ENCODE measurements around the gene ZBTB40.

DNA sequence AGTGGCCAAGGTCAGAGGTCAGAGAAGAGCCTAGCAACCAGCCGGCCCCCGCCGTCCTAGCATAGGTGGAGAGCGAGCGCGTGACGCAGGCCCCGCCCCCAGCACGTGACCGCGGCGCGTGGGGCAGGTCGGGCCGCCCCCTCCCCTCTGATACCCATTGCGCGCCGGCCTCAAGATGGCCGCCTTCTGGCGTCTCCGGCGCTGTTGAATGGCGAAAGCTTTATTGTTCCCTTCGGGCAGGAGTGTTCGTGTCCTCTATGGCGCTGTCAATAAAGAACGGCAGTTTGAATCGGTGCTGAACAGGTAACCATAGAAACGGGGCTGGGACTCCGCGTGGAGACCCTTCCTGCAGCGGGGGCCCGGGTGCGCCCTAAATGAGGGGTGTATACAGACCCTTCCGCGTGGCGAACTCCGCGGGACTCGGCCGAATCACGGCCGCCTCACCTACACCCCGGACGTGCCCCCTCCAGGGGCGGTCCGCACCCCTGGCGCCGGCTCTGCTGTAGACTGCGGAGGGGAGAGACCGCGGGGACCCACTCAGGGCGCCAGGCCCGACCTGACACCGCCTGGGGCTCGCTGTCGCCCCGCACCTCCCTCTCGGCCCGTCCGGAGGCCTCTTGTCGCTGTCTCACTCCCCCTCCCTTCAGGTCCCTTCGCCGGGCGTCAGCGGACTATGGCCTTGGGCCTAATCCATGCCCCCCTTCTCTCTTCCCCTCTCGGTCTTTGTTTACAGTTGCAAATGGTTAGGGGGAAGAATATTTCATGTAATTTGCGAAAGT is at the start of gene ZBTB40:
- TF ChIP-seq, protein P1, sequence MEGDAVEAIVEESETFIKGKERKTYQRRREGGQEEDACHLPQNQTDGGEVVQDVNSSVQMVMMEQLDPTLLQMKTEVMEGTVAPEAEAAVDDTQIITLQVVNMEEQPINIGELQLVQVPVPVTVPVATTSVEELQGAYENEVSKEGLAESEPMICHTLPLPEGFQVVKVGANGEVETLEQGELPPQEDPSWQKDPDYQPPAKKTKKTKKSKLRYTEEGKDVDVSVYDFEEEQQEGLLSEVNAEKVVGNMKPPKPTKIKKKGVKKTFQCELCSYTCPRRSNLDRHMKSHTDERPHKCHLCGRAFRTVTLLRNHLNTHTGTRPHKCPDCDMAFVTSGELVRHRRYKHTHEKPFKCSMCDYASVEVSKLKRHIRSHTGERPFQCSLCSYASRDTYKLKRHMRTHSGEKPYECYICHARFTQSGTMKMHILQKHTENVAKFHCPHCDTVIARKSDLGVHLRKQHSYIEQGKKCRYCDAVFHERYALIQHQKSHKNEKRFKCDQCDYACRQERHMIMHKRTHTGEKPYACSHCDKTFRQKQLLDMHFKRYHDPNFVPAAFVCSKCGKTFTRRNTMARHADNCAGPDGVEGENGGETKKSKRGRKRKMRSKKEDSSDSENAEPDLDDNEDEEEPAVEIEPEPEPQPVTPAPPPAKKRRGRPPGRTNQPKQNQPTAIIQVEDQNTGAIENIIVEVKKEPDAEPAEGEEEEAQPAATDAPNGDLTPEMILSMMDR (IDR thresholded peaks at IDR 0.05; ENCODE audit: low read depth, low read length): no peak
- TF ChIP-seq EZH2phosphoT487 (IDR thresholded peaks at IDR 0.05; ENCODE audit: low read depth): no peak

Measured in OCI-LY3 (cell line).